ENCODE results near the gene LITAFD. TPM values are rescaled to one million over a fixed set of nuclear protein-coding genes. Genes with fewer than 3 reads are reported as not detected.

LITAFD gene
- total and polyA plus RNA-seq, 9 of the 15 experiments (the other 6 are each of a cell fraction or from before 2014, with no cell fraction given): not detected

- Histone ChIP-seq H2AFZ (ENCODE audit: low read depth, low read length) (no peak overlapping the region), H3K9me1 (ENCODE audit: control insufficient read depth, insufficient read depth, low read length) (peaks cover 3% of the 10 kb centered on the region), H3K27ac (ENCODE audit: extremely low read depth, low read depth, low read length) (no peak overlapping the region), H3K4me1 (replicated peaks in 1 of 2; ENCODE audit: control insufficient read depth in 2 of 2, insufficient read depth in 2 of 2, low read length in 2 of 2) (peaks cover 0 to 13% of the 10 kb centered on the region in 2 experiments; a peak in 1 of 5 replicates), H3K36me3 (ENCODE audit: control insufficient read depth, insufficient read depth, low read length) (peaks cover 83% of the 10 kb centered on the region; the same call in 2 of the 3 replicates), H3K9me3 (replicated peaks; ENCODE audit: control insufficient read depth, insufficient read depth, low read depth, low read length) (no peaks in the 10 kb centered on the region), H3K4me3 (no peak overlapping the region), H3K27me3 (ENCODE audit: control insufficient read depth in 2 of 2, insufficient read depth in 2 of 2, low read length in 2 of 2) (no peaks in the 10 kb centered on the region), H3K9ac (ENCODE audit: insufficient read depth in 1 of 2, low read depth in 2 of 2, low read length in 2 of 2) (no peak overlapping the region), H4K20me1 (replicated peaks; ENCODE audit: control insufficient read depth, insufficient read depth, low read length) (peaks cover 5% of the 10 kb centered on the region), H3K79me2 (ENCODE audit: control insufficient read depth, insufficient read depth, low read length) (peaks cover 12% of the 10 kb centered on the region), H3K4me2 (ENCODE audit: insufficient read depth, low read length) (no peak overlapping the region)
- DNase-seq (ENCODE audit: extremely low read depth in 1 of 4, low spot score in 3 of 4) (peak; percentile 31 to 76 (median 61)), ATAC-seq (peak; percentile 55), FAIRE-seq (peak; percentile 26)
- intact Hi-C loops (cut with micrococcal nuclease): no loop called here
- ChIA-PET CTCF (ENCODE audit: low intra/inter-chr PET ratio) (no interaction called here), POLR2A (interaction anchor here (0.6 to 2.3 kb wide), 4 partner anchors 8 to 19 kb away, joined by 3 to 11 read pairs (median 4); no protein-coding TSS in a partner anchor)
- BruUV-seq (replicated peaks): no TSS peak
- WGBS (ENCODE audit: insufficient coverage, low coverage, missing lambda C conversion rate): 90% methylated on average over 10 of the region's 11 CpGs
- in situ Hi-C loops (cut with MboI): no loop called here
- TF ChIP-seq ZFP36 (IDR thresholded peaks at IDR 0.05; ENCODE audit: low read depth, low read length, partially characterized antibody) (no peak), ZNF707 (CRISPR knock-in tag; conservative IDR thresholded peaks at IDR 0.05) (no peak), MTA3 (IDR thresholded peaks at IDR 0.05; ENCODE audit: borderline replicate concordance) (peak; percentile 60; the same call in 1 of the 2 replicates), POLR2A (conservative IDR thresholded peaks at IDR 0.05) (peak; percentile 28), BRF1 (IDR thresholded peaks at IDR 0.05; ENCODE audit: borderline replicate concordance, extremely low read depth, insufficient read length) (no peak), SMC3 (conservative IDR thresholded peaks at IDR 0.05; ENCODE audit: insufficient read depth, low read depth, low read length) (0 out of 2 replicates have a peak, but pooled peaks have one; percentile 8), POLR2G (IDR thresholded peaks at IDR 0.05; ENCODE audit: low read depth, low read length) (peak; percentile 55), REST (IDR thresholded peaks at IDR 0.05; ENCODE audit: borderline replicate concordance) (peak; percentile 25; the same call in 1 of the 2 replicates), REST (CRISPR knock-in tag; IDR thresholded peaks at IDR 0.05; ENCODE audit: low read depth) (no peak), ZNF431 (CRISPR knock-in tag; IDR thresholded peaks at IDR 0.05) (no peak), CTCF (IDR thresholded peaks at IDR 0.05 in 2 of 3, conservative IDR thresholded peaks at IDR 0.05 in 1 of 3; ENCODE audit: insufficient read depth in 2 of 3, low read depth in 1 of 3, low read length in 3 of 3) (peak; percentile 45 to 48 (median 47)), MEIS2 (IDR thresholded peaks at IDR 0.05; ENCODE audit: partially characterized antibody) (peak; percentile 30)
These were observed 26.9 kb upstream of the LITAFD start for GRCh38 chr16:8855051-8855786.
